ENCODE measurements around the gene TBC1D9B. TPM values are rescaled to one million over a fixed set of nuclear protein-coding genes. Genes with fewer than 3 reads are reported as not detected.

Gene TBC1D9B
- total and polyA plus RNA-seq, 2 of the 13 experiments (the other 11 are each of a cell fraction or from before 2014, with no cell fraction given), result 35.0 to 50.0 TPM

DNA sequence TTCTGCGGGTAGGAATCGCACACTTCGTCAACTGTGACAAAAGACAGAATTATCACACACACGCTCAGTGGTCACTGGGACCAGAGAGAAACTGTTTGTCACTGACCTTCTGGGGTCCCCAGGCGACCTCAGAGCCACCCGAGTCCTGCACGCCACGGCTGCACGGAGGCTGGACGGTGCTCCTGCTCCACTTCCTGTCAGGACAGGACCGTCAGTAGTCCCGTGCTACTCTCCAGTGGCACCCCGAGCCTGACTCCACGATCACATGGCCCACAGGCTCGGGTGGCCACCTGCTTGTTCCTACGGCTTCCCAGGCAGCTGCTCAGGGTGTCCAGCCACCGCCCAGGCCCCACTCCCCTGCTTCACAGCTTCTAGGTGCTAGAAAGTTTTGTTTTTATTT lies 66.9 kb downstream of the TBC1D9B start:
- Histone ChIP-seq H3K27ac (ENCODE audit: extremely low read length, insufficient read depth, low read length) (no peak overlapping the region), H3K4me2 (ENCODE audit: low read depth, low read length) (no peak overlapping the region)
- TF ChIP-seq ZNF207 (IDR thresholded peaks at IDR 0.05; ENCODE audit: borderline replicate concordance) (no peak), ZNF777 (CRISPR knock-in tag; IDR thresholded peaks at IDR 0.05) (no peak), RBM22 (optimal IDR thresholded peaks at IDR 0.05; ENCODE audit: low read length) (no peak), POLR2A (IDR thresholded peaks at IDR 0.05; ENCODE audit: insufficient read depth in 1 of 2, low read depth in 2 of 2, low read length in 2 of 2) (peak in 1 of 2 experiments; percentile 28; a peak in 2 of 4 replicates), ZNF775 (CRISPR knock-in tag; IDR thresholded peaks at IDR 0.05; ENCODE audit: borderline replicate concordance) (no peak), AKAP8 (CRISPR knock-in tag; IDR thresholded peaks at IDR 0.05) (no peak), PAX8 (CRISPR knock-in tag; IDR thresholded peaks at IDR 0.05; ENCODE audit: borderline replicate concordance) (no peak), ZBTB7A (CRISPR knock-in tag; IDR thresholded peaks at IDR 0.05) (no peak), SMAD9 (CRISPR knock-in tag; IDR thresholded peaks at IDR 0.05) (no peak), ZNF143 (CRISPR knock-in tag; IDR thresholded peaks at IDR 0.05) (no peak), GFI1 (CRISPR knock-in tag; IDR thresholded peaks at IDR 0.05; ENCODE audit: borderline replicate concordance) (no peak), ZMAT3 (CRISPR knock-in tag; conservative IDR thresholded peaks at IDR 0.05) (no peak), MAF1 (CRISPR knock-in tag; IDR thresholded peaks at IDR 0.05; ENCODE audit: borderline replicate concordance) (no peak), THRA (CRISPR knock-in tag; IDR thresholded peaks at IDR 0.05; ENCODE audit: borderline replicate concordance) (no peak), ZBTB2 (CRISPR knock-in tag; IDR thresholded peaks at IDR 0.05; ENCODE audit: low read depth) (no peak), RCOR2 (CRISPR knock-in tag; IDR thresholded peaks at IDR 0.05) (no peak), MNT (IDR thresholded peaks at IDR 0.05) (no peak)
- TF ChIP-seq, protein P1, sequence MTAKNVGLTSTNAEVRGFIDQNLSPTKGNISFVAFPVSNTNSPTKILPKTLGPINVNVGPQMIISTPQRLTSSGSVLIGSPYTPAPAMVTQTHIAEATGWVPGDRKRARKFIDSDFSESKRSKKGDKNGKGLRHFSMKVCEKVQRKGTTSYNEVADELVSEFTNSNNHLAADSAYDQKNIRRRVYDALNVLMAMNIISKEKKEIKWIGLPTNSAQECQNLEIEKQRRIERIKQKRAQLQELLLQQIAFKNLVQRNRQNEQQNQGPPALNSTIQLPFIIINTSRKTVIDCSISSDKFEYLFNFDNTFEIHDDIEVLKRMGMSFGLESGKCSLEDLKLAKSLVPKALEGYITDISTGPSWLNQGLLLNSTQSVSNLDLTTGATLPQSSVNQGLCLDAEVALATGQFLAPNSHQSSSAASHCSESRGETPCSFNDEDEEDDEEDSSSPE (CRISPR knock-in tag; IDR thresholded peaks at IDR 0.05), result no peak
- TF ChIP-seq, protein P2, sequence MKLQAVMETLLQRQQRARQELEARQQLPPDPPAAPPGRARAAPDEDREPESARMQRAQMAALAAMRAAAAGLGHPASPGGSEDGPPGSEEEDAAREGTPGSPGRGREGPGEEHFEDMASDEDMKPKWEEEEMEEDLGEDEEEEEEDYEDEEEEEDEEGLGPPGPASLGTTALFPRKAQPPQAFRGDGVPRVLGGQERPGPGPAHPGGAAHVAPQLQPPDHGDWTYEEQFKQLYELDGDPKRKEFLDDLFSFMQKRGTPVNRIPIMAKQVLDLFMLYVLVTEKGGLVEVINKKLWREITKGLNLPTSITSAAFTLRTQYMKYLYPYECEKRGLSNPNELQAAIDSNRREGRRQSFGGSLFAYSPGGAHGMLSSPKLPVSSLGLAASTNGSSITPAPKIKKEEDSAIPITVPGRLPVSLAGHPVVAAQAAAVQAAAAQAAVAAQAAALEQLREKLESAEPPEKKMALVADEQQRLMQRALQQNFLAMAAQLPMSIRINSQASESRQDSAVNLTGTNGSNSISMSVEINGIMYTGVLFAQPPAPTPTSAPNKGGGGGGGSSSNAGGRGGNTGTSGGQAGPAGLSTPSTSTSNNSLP (IDR thresholded peaks at IDR 0.05; ENCODE audit: low read depth, low read length), result no peak

More for the DNA sequence above, 66.9 kb downstream of the TBC1D9B start:
- ATAC-seq (peak; percentile 8), FAIRE-seq (no peak), DNase-seq (ENCODE audit: low spot score) (no peak)
- BruUV-seq (replicated peaks), result no TSS peak
- CTCF ChIA-PET (ENCODE audit: low intra/inter-chr PET ratio, low total read pairs), result no interaction called here
- Histone ChIP-seq H3K79me2 (ENCODE audit: insufficient read depth, low read length) (no peaks in the 10 kb centered on the region), H3K27me3 (ENCODE audit: control insufficient read depth in 1 of 2, insufficient read depth in 2 of 2, low read length in 2 of 2) (no peaks in the 10 kb centered on the region), H3K9me3 (ENCODE audit: low read length) (no peaks in the 10 kb centered on the region; the same call in 1 of the 2 replicates), H3K4me3 (replicated peaks in 1 of 3; ENCODE audit: insufficient read depth in 1 of 3, low read depth in 2 of 3, low read length in 3 of 3) (no peak overlapping the region), H3K9ac (ENCODE audit: insufficient read depth, low read depth, low read length) (no peak overlapping the region), H3K4me1 (ENCODE audit: insufficient read depth, low read length) (peaks cover 7% of the 10 kb centered on the region; the same call in 1 of the 2 replicates), H3K36me3 (replicated peaks in 1 of 2; ENCODE audit: control insufficient read depth in 1 of 2, insufficient read depth in 2 of 2, low read length in 2 of 2) (peaks cover 14 to 38% of the 10 kb centered on the region in 2 experiments; a peak in 3 of 5 replicates), H4K20me1 (ENCODE audit: insufficient read depth, low read length) (peaks cover 9% of the 10 kb centered on the region; the same call in 1 of the 2 replicates), H2AFZ (ENCODE audit: low read length) (no peak overlapping the region)
- POLR2A ChIA-PET, result interaction anchor here (1.5 kb wide), 1 partner anchor 15 kb away, joined by 3 read pairs; no protein-coding TSS in a partner anchor
- 97% methylated on average over 13 of the region's 17 CpGs for WGBS (ENCODE audit: low lambda C conversion rate)
- intact Hi-C loops (cut with micrococcal nuclease; ENCODE audit: unreplicated experiment) (no loop called here), in situ Hi-C loops (cut with HindIII; ENCODE audit: extremely low pct_ligation_motif_present, low pct_unique_long_range_greater_than_20kb) (no loop called here)

All from HepG2 (cell line).